Measurements from ENCODE around the gene ZNF530. TPM values are rescaled to one million over a fixed set of nuclear protein-coding genes. Genes with fewer than 3 reads are reported as not detected.

The ZNF530 gene
- total RNA-seq, 1 experiment from 2014 or later = 8.6 TPM

DNA sequence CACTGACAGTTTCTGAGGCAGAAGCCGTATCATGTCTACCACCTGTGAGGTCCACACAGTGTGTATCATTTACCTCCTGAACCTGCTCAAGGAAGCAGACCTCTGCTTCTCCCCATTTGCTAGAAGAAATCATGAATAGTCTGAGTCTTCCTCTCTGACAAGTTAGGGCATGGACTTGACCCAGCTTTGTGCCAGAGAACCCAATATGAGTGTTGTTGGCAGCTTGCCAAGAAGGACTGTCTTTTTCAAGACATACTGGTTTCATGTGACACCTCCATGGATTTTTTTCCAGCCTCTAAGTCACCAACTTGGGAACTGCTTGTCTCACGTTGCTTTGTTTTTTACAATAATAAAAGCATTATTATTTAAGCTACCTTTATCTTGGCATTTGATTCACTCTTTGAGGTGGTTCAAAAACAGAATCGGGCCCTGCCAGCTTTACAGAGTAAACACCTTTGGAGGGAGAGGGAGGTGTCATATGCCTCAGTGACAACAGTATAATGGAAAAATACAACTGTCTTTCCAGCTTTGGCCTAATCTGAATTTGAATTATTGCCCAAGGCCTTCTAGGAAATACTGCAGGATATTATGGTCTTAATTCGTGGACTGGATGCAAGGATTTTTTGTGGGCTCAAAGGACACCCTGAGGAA is 42.8 kb downstream of the ZNF530 start:
- no peak overlapping the region for H3K4me3 Mint-ChIP-seq (ENCODE audit: unreplicated experiment)
- H3K4me3 ChIP-seq (ENCODE audit: low read depth, low read length) = no peak overlapping the region
- CTCF ChIA-PET = no interaction called here
- TF ChIP-seq, protein P1, sequence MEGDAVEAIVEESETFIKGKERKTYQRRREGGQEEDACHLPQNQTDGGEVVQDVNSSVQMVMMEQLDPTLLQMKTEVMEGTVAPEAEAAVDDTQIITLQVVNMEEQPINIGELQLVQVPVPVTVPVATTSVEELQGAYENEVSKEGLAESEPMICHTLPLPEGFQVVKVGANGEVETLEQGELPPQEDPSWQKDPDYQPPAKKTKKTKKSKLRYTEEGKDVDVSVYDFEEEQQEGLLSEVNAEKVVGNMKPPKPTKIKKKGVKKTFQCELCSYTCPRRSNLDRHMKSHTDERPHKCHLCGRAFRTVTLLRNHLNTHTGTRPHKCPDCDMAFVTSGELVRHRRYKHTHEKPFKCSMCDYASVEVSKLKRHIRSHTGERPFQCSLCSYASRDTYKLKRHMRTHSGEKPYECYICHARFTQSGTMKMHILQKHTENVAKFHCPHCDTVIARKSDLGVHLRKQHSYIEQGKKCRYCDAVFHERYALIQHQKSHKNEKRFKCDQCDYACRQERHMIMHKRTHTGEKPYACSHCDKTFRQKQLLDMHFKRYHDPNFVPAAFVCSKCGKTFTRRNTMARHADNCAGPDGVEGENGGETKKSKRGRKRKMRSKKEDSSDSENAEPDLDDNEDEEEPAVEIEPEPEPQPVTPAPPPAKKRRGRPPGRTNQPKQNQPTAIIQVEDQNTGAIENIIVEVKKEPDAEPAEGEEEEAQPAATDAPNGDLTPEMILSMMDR (IDR thresholded peaks at IDR 0.05; ENCODE audit: insufficient read depth in 1 of 2, low read depth in 1 of 2, low read length in 1 of 2, severe bottlenecking in 1 of 2, unreplicated experiment in 1 of 2) = no peak
- BruUV-seq (replicated peaks) = no TSS peak
- no peaks in the 10 kb centered on the region for H3K27me3 Mint-ChIP-seq (ENCODE audit: insufficient read depth, unreplicated experiment)
- H3K27ac Mint-ChIP-seq (ENCODE audit: unreplicated experiment) = no peak overlapping the region
- H3K36me3 ChIP-seq (ENCODE audit: control insufficient read depth, insufficient read depth, low read length) = peaks cover 10% of the 10 kb centered on the region
- peaks cover 28% of the 10 kb centered on the region for H3K9me3 Mint-ChIP-seq (ENCODE audit: unreplicated experiment)
- H3K4me1 ChIP-seq = no peaks in the 10 kb centered on the region
- no peak for DNase-seq
- no peaks in the 10 kb centered on the region for H3K4me1 Mint-ChIP-seq (ENCODE audit: low read depth, unreplicated experiment)
- POLR2A ChIA-PET = no interaction called here
- H3K9me3 ChIP-seq = peaks cover 12% of the 10 kb centered on the region
- H3K36me3 Mint-ChIP-seq (ENCODE audit: insufficient read depth, unreplicated experiment) = peaks cover 42% of the 10 kb centered on the region
- no peaks in the 10 kb centered on the region for H3K27me3 ChIP-seq (replicated peaks; ENCODE audit: control insufficient read depth, insufficient read depth, low read length)
- intact Hi-C loops (cut with micrococcal nuclease; ENCODE audit: unreplicated experiment) = no loop called here

DNA sequence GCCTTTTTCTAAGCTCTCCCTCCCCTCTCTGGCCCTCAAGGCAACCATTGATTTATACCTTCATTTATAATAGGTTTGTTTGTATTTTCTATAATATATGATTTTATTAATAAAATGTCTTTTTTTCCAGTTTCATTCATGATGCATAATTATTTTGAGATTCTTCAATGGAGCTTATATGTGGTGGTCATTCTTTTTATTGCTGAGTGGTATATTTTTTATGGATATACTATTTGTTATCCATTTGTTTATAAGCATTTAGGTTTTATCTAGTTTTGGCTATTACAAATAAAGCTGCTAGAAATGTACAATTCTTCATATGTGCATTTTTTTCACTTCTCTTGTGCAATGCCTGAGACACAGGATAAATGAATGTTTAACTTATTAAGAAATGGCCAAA is 44.0 kb downstream of the ZNF530 start:
- ChIA-PET POLR2A (no interaction called here), CTCF (no interaction called here)
- DNase-seq = no peak
- no peak overlapping the region for H3K4me3 Mint-ChIP-seq (ENCODE audit: unreplicated experiment)
- peaks cover 9% of the 10 kb centered on the region; the same call in 1 of the 2 replicates for H3K9me3 ChIP-seq
- TF ChIP-seq, protein P1 (IDR thresholded peaks at IDR 0.05; ENCODE audit: insufficient read depth in 1 of 2, low read depth in 1 of 2, low read length in 1 of 2, severe bottlenecking in 1 of 2, unreplicated experiment in 1 of 2) = no peak
- H3K27me3 Mint-ChIP-seq (ENCODE audit: insufficient read depth, unreplicated experiment) = no peaks in the 10 kb centered on the region
- no peak overlapping the region for H3K4me3 ChIP-seq (ENCODE audit: low read depth, low read length)
- no peak overlapping the region for H3K27ac Mint-ChIP-seq (ENCODE audit: unreplicated experiment)
- H3K36me3 Mint-ChIP-seq (ENCODE audit: insufficient read depth, unreplicated experiment) = peaks cover 32% of the 10 kb centered on the region
- no peaks in the 10 kb centered on the region for H3K4me1 ChIP-seq
- intact Hi-C loops (cut with micrococcal nuclease; ENCODE audit: unreplicated experiment) = no loop called here
- H3K36me3 ChIP-seq (ENCODE audit: control insufficient read depth, insufficient read depth, low read length) = peaks cover 10% of the 10 kb centered on the region
- no TSS peak for BruUV-seq (replicated peaks)
- peaks cover 18% of the 10 kb centered on the region for H3K9me3 Mint-ChIP-seq (ENCODE audit: unreplicated experiment)
- H3K4me1 Mint-ChIP-seq (ENCODE audit: low read depth, unreplicated experiment) = no peaks in the 10 kb centered on the region
- H3K27me3 ChIP-seq (replicated peaks; ENCODE audit: control insufficient read depth, insufficient read depth, low read length) = no peaks in the 10 kb centered on the region

DNA sequence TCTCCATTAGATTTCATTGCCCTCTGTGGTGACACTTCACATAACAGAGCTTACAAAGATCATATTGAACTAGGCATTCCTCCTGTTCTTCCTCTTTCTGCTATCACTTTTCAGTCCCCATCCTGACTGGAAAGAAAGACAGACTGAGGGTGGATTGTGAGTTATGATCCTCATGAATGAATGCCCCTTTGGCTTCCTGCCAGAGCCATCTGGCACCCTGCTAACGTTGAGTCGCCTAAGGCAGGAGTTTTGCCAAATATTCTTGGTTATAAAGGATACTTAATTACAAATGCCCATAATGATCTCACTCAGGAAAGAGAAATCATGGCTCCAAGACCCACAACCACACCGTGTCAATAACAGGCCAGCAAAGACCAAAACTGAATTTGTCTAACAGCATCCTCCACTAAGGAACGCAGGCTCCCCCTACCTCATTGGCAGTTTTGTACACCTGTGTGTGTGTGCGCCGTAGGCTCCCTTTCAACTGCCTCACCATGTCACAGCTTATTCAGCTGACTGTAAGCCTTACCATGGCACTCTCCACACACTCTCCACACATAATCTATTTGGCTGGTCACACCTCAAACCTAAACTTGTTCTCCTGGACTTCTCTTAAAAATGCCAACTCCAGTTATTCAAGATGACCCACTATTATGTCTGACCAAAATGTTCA is 48.8 kb downstream of the ZNF530 start:
- DNase-seq = no peak
- peaks cover 15% of the 10 kb centered on the region for H3K4me1 Mint-ChIP-seq (ENCODE audit: low read depth, unreplicated experiment)
- H3K4me3 Mint-ChIP-seq (ENCODE audit: unreplicated experiment) = no peak overlapping the region
- H3K27me3 ChIP-seq (replicated peaks; ENCODE audit: control insufficient read depth, insufficient read depth, low read length) = no peaks in the 10 kb centered on the region; the same call in 1 of the 2 replicates
- ChIA-PET CTCF (no interaction called here), POLR2A (no interaction called here)
- H3K27me3 Mint-ChIP-seq (ENCODE audit: insufficient read depth, unreplicated experiment) = no peaks in the 10 kb centered on the region
- no TSS peak for BruUV-seq (replicated peaks)
- peaks cover 11% of the 10 kb centered on the region; the same call in 1 of the 2 replicates for H3K9me3 ChIP-seq
- no peak overlapping the region for H3K27ac Mint-ChIP-seq (ENCODE audit: unreplicated experiment)
- intact Hi-C loops (cut with micrococcal nuclease; ENCODE audit: unreplicated experiment) = no loop called here
- no peaks in the 10 kb centered on the region for H3K36me3 ChIP-seq (ENCODE audit: control insufficient read depth, insufficient read depth, low read length)
- H3K4me1 ChIP-seq = peaks cover 11% of the 10 kb centered on the region; the same call in 1 of the 2 replicates
- peaks cover 23% of the 10 kb centered on the region for H3K9me3 Mint-ChIP-seq (ENCODE audit: unreplicated experiment)
- TF ChIP-seq, protein P1 (IDR thresholded peaks at IDR 0.05; ENCODE audit: insufficient read depth in 1 of 2, low read depth in 1 of 2, low read length in 1 of 2, severe bottlenecking in 1 of 2, unreplicated experiment in 1 of 2) = no peak
- H3K4me3 ChIP-seq (ENCODE audit: low read depth, low read length) = no peak overlapping the region
- H3K36me3 Mint-ChIP-seq (ENCODE audit: insufficient read depth, unreplicated experiment) = peaks cover 10% of the 10 kb centered on the region

All from Caco-2 (cell line).